HG02981 (cell line): ENCODE results near the gene GPC6.

Source experiments
- ATAC-seq: cut with Tn5 transposase; IDR thresholded peaks from one replicate; pipeline ENCODE4 v1.9.1; 2021; ENCODE audit warnings: mild to moderate bottlenecking, moderate library complexity; ENCODE audit not compliant: unreplicated experiment

Gene GPC6

DNA sequence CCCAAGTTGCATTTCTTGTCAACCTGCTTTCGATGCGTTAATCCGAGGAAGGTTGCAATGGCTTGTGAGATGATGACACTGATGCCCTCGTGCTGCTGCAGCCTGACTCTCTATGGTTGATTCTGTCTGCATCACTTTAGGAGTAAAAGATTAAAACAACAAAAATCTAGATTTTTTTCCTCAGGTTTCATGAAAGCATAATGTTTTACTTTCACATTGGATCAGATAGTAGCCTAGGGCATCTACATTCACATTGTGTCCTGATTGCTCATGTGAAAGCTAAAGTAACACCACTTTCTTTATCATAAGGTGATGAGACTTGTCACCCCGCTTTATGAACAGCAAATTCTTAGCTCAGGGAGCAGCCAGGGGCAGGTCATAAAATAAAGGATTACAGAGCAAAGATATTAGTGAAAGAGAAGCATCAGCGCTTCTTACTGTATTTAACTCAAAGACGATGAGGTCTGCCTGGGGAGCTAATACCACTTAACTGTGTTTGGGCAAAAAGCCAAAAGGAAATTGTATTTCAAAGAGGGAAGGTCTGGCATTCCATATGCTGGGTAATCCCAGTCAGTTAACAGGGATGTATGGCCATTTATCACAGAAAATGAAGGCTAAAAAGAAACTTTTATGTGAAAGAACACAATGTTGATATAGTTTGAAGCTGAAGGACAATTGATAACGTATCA, 270.5 kb downstream of the GPC6 start:
- ATAC-seq: no peak

DNA sequence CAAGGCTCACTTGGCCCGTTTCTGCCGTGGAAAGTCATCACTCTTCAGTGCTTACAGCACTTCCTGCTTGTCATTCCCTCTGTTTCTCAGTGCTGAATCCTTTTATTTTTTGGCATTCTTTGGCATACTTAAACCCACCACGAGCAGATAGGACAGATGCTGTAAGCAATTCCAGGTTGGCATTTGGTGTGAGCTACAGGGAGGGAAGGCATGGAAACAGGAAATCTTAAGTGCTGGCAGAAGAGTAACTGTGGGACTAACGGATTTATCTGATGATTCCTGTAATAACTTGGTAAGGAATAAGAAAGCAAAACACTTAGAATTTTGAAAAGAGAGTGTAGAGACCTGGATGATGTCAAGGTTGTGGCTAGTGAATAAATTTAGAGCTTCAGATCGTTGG, 273.4 kb downstream of the GPC6 start:
- ATAC-seq: no peak

DNA sequence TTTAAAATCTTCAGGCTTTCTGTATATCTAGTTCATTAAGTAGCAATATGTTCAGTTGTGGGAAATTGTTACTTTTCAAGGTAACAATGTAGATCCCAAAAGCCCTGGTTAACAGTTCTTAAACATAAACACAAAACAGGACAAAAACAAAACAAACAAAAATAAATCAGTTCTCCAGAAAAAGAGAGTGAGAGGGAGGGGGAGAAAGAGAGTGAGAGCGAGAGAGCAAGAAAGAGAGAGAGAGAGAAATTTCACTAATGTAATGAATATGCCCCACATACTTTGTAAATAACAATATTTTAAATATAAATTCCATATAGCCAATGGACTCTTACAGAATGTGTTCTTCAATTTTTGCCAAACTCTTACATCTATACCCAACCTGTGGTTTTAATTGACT, 275.5 kb downstream of the GPC6 start:
- ATAC-seq: no peak

DNA sequence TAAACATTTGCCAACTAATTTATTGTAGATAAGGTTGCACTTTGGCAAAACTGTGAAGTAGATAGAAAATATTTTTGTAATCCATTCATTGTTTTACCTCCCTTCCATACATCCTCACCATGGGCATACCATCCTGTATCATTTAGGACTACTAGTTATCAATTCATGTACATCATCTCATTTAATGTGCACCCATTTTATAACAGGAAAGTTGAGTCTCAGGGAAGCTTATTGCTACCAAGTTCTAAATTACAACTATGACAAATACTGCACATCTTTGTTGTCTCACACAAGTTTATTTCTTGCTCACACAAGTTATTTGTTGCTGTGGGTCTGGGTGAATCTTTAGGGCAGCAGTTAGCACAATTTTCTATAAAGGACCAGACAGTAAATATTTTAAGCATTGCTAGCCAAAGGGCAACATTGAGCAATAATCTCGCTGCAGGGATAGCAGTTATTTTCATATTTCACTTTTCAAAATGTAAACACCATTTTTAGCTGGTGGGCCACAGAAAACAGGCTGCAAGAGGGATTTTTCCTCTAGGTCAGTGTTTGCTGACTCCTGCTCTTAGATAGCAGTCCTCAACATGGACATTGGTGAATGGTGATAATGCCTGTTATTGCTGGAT, 276.5 kb downstream of the GPC6 start:
- ATAC-seq: no peak

DNA sequence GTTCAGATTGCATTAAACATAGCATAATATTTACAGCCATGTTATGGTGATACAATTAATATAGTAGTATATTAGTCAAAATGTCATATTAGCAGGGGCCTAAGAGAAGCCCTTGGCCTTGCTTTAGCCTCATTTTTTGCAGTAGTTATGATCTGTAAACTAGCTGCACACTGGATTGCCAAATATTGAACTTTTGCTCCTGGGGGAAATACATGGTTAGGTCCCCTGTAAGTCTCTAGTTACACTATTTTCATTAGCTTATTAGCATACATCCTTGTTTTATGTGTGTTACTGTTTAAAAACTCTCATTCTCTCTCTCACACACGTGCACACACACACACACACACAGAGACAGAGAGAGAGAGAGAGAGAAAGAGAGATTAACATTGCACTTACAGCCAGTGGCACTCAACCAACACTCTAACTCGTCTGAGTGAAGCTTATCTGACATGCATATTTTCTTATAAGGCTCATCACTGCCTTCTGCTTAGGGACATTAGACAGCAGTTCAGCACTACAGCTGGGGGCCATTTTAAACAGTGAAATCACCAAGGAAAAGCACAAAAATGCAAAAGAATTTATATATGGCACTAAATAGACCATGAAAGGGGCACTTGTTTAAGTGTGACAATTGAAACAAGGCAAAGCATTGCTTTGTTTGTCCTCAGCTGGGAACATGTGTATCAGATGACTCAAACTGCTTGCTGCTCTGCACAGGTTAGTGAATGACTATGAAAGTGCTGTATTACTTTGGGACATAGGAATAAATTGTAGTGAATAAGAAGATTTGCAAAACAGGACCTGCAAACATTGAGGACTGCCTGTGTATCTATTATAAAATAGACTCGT, 278.7 kb downstream of the GPC6 start:
- no peak for ATAC-seq

DNA sequence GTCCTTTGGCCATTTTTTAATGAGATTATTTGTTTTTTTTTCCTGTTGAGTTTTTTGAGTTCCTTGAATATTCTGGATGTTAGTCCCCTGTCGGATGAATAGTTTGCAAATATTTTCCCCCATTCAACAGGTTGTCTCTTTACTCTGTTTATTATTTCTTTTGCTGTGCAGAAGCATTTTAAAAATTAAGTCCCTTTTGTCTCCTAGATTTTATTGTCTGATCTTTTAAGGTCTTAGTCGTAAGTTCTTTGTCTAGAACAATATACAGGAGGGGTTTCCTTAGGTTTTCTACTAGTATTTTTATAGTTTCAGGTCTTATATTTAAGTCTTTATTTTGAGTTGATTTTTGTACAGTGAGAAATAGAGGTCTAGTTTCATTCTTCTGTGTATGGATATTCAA, 284.4 kb downstream of the GPC6 start:
- no peak for ATAC-seq

DNA sequence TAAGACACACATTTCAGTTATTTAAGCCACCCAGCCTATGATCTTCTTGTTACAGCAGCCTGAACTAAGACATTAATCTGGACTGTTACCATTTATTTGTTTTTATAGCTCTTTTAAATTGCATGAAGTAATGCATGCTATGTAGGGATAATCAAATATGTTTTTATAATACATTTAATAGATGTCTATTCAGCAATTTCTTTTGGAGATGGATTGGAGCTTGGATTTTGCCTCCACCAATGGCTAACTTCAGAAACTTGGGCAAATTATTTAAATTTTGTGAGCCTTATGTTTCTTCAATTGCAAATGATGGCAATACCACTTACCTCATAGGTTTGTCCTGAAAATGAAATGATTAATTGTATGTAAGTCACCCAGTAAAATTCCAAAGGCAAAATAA, 288.7 kb downstream of the GPC6 start:
- no peak for ATAC-seq

DNA sequence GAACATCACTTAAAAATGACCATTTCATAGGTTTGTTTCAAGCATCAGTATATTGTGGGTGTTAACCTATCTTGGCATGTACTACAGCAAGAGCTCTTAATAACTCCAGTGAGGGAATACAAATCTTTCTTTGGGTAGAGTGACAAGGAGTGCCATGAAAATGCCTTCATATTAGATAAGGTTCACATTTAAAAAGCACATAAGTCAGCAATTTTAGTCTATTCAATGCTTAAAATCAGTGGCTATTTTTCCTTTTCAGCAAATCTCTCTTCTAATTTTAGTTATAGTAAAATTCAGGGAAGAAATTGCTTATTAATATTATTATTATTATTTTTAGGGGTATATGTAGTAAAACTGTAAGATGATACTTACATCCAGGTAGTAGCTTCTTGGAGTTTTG, 291.1 kb downstream of the GPC6 start:
- no peak for ATAC-seq

DNA sequence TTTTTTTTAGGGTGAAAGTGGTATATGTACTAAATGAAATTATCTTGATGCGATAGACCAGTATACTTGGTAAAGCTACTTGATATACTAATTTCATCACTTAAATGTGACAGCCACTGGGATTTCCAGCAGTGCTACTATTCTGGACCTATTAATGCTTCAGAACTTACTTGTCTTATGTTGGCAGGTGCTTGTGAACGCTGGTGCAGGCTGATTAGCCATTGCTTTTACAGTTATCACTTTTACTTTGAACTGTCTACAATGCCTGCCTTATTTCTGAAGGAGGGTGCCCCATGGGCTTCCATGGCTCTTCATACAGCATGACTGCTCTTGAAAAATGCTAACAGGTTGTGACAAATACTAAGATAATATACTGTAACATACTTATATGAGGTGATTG, 294.7 kb downstream of the GPC6 start:
- ATAC-seq: no peak

DNA sequence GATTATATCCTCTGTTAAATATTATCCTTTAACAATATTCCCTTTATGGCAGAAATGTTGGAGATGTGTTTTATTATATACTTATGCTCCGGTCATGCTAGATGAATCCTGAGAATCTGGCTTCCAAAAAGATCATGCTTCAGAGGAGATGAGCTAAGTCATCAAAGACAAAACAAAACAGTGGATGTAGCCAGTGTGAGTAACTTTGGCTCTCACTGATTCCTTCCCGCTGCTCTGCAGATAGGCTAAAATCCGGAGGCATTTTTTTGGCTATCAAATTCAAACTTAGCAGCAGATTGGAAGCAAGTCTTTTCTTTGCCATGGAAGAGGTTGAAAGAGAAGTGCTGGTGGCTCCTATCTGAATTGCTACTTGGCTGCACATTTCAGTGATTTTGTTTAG, 295.9 kb downstream of the GPC6 start:
- no peak for ATAC-seq

DNA sequence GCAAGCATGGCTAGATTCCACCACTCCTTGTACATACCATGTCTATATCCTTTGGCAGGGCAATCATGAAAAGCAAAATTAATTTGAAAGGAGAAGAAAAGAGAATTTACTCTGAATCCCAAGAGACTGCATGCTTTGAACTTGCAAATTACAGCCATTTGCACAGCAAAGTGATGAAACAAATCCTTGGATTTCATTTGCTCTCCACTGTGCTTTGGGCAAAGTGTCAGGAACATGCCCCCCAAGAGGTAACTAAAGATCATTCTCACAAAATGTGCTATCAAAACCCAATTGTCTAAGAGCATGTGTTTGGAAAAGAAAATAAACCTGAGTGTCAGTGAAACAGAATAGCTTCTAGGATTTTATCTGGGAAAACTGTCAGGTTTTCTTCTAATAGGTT, 298.5 kb downstream of the GPC6 start:
- ATAC-seq: no peak

DNA sequence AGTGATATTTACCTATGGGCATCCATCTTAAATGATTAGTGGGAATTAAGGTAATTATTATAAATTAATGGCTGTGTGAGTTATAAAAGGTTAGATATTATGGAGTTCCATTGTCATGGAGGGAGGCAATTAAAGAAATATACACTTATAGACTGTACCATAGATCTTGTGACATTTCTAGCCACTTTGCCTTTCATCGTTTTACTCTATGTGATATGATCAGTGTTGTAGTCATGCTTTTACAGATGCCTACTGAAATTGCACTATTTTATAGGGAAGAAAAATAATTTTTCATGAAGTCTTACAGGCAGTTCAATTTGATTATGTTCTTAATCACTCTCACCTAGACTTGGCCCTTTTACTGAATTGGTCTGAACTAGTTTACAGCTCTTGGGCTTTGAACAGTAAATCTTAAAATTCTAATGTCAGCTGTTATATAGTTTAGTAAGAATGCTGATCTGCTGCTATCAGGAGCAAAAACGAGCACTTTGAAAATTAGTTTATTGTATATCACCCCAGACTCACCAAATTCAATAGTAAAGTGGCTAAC, 301.2 kb downstream of the GPC6 start:
- ATAC-seq: no peak

DNA sequence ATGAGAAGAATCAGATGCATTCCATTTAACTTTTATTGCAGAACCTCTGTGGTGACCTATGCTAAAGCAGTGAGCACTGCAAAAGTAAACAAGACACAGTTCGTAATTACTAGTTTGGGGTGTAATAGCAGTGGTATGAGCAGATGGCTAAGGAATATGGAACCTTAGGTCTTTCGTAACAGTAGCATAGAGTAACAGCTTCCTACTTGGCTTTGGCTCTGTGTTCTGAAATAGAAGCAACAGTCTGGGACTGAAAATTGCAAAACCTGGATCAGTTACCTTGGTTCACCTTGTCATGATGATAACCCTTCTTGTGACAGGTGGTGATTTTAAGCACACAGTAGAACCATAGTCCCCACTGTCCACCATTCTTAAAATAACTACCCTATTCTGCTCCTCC, 303.4 kb downstream of the GPC6 start:
- ATAC-seq: no peak

DNA sequence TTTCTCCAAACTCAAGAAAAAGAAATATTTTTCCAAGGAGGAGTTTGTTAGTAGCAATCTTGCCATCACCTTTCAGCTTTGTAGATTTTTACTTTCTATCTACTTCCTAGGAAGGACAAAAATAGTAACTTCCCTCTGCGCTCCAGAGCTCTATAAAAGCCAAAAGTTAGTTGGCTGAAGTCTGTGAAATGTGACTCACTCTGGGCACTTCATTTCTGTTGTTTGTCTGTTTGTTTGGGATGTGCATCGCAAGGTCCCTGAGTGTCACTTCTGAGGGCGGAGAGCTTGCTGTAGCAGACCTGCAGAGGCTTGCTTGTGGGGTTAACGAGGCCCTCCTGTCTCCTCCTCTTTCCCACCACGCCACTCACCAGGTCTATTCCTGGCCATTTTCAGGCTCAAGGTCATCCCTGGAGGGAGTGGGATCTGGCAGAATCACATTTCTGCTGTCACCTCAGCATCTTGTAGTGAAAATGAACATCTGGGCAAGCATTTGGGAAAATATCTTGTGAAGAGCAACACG, 307.6 kb downstream of the GPC6 start:
- no peak for ATAC-seq

DNA sequence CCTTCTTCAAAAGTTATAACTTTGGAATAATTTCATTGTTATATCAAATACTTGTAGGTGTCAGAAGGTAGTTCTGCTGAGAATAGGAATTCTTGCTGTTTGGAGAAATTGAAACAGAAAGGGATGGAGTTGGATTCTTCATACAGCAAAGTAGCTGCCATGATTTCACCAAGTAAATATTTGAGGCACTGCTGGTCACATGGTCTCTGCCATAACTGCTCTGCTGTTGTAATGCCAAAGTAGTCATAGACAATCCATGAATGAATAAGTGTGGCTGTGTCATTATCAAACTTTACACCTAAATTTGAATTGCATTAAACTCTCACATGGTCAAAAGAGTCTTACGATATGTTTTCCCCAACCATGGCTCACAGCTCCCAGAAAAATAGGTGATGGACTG, 308.6 kb downstream of the GPC6 start:
- ATAC-seq: no peak

DNA sequence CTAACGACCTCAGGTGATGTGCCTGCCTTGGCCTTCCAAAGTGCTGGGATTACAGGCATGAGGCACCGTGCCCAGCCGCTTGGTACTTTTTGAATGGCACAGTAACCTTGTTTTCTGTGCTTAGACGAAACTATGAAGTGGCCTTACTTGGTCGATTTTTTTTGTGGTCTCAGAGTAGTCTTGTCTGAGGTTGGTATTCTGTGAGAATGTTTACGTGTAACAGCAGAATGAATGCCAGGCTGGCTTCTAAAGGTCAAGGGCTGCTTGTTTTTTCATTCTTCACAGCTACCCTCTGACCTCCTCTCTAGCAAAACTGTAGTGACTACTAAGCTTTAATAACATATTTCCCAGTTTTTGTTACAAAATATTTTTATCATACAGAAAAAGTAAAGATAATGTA, 313.3 kb downstream of the GPC6 start:
- no peak for ATAC-seq

DNA sequence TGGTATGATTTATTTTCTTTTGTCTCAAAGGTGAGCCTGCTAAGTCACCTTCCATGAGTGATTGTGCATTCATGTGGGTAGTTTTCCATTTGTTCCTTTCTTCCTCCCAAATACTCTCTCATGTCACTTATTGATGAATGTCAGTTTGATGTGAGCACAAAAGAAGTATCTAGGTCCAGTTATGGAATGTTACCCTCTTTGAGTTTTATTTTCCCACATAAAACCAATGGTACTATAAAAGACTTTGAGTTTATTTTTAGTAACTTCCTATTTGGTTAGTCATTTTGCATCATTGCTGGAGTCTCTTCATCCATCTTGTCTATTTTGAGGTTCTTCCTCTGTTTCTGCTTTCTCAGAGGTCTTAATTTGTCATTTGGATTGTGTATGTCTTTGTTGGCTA, 321.3 kb downstream of the GPC6 start:
- ATAC-seq: no peak

DNA sequence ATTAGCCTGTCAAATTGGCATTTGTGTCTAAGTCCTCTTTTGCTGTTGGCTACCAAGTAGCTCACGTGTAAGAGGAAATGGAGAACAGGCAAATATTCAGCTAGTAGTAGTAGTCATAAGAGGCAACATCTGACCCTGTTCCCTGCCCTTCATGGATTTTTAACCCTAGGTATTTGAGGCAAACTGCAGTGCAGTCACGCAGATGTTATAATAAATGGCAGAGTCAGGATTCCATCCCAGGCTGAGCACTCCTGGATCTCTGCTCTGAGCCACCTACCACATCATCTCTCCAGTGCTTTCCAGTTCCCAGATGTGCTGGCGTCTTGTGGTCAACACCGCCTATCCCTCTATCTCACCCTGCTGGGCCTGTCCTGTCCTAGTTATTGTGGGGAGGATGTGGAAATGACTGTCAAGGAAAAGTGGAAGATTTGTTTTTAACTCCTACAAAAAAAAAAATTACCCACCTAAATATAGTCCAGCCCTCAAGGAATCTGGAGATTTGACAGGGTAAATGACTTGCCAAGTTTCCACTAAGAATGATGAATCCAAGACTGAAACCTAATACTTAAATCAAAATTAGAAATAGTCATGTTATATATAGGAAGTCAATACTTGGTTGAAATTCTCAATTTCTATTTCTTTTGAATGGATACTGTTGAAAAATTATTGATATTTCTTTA, 322.9 kb downstream of the GPC6 start:
- ATAC-seq: no peak

DNA sequence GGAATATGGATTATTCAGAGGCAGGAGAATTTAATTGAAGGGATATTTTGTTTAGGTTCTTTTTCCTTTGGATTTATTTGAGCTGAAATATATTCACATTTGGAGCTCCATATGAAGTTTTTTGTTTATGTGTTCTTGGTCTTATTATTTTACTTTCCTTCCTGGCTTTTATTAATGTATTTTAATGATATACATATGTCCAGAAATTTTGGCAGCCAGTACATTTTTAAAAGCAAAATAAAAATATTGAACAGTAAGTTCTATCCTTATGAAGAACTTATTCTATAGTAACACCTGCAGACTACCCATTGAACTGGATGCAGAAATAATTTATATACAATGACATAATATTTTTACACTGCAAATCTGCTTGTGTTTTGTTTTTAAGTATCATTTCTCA, 323.6 kb downstream of the GPC6 start:
- no peak for ATAC-seq

DNA sequence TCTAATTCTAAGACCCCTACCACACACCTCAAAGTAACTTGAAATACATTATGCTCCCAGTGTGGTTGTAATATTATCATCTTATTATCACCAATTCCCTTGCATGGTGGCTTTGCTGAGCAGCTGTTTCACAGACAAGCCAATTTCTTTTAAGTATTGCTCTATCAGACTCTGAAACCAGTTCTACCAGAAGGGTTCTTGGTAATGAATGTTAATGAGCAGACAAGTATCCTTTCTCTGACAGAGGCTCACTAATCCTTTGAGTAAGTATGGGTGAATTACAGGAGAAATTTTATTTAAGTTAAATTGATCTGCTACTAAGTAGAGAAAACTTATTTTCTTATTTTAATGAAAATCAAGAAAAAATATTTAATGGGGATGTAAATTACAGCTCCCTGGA, 326.0 kb downstream of the GPC6 start:
- ATAC-seq: no peak

DNA sequence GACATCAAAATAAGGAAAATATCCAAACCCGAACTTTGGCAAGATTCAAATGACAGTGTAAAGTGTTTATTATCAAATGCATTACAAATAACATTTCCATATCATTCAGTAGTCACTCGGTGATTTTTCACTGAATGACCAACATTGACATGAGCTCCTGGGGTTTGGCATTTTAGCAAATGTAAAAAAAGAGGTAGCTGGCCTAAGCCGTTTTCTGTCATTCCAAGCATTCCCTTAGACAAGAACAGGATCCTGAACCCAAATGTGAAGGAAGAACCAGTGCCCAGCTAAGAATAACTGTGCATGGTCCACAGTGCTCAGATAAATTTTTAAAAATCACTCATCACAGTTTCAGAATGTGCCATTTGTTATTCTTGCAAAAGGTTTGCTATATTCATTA, 327.9 kb downstream of the GPC6 start:
- ATAC-seq: no peak
